ENCODE measurements around the gene ZBTB7A.
A peak's percentile ranks its signal among the peaks of the same experiment; 100 is the strongest.

ZBTB7A gene

DNA sequence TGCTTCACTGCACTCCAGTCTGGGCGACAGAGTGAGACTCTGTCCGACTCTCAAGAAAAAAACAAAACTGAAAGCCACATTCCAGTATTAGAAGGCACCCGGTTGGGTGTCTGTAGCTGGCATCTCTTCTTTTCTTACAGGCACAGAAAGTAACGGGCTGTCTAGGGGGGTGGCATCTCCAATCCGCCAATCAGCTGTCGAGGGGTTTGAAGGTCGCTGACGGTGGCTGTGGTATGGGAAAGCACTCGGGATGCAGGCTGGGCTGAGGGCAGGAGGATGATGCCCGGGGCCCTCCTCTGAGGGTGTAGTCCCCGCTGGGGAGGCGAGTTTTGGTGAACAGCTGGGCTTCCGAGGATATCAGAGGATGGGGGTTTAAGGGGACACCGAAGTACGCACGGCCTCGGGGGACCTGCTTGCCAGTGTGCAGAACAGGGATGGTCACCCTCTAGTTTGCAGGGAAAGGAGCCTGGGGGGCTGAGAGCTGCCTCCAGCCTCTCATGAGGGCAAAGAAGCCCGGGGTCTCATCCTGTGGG lies 27.0 kb upstream of the ZBTB7A start:
- no peak for DNase-seq

DNA sequence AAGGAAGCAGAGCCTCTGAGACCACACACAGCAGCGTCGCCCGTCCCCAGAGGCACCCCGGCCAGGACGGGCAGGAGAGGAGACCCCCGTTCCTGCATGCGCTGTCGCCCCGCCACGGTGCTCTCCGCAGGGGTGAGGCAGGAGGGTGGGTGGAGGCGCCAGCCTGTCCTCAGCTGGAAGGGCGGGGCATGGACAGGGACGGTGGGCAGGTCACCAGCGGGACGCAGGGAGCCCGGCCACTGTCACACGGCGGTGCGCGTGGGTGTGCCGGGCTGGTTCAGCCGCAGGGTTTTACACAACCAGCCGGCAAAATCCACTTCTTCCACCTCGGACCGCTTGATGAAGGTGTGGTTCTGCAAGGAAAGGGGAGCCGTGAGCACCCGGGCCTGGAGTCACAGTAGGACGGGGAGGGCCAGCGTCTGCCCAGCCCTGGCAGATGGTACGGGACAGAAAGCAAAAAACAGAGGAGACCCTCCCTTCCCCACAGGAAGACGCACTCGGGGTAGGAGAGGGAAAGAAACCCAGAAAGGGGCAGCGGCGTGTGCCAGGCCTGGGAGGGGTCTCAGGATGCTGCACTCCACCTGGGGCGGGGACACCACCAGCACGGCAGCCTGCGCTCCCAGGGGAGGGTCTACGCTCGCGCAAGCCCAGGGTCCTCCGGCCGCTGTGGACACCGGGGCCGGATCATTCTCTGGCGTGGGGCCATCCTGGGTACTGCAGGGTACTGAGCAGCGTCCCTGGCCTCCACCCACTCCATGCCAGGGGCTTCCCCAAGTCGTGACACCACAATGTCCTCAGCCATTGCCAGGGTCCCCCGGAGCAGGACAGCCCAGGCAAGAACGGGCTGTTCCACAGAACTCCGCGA lies 23.9 kb upstream of the ZBTB7A start:
- DNase-seq: no peak

DNA sequence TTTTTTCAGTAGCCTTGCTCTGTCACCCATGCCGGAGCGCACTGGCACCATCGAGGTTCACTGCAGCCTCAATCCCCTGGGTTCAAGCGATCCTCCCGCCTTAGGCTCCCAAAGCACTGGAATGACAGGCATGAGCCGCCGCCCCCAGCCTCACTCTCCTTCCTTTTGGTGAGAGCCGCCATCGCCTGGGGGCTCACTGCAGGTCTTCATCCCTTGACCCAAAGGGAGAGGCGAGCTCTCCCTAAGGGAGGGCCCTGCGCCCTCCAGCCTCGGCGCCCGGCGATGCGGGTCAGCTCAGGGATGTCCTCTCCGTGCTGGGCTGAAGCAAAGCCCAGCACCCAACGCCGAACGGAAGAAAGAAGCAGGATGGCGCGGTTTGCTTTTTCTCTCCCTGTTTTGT lies 23.2 kb upstream of the ZBTB7A start:
- no peak for DNase-seq

DNA sequence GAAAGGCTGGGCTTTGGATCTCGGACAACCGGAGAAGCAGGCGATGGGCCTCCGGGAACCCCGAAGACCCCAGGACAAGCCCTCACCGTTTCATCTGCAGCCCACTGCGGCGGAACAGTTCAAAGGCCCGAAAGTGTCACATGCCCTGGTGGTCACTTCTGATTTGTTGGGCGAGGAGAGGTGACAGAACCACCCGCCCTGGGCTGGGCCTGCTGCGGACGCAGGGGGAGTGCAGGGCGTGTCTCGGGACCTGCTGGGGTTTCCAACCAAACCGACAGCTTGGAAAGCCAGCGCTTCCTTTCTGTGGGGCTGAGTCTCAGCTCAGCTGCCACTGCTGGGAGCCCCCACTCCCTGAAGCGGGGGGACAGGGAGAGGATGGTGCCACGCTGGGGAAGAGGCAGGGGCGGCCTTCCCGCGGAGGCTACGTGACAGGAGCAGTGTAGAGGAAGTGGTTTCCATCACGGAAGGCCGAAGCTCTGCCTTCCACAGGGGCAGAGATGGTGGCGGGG lies 22.8 kb upstream of the ZBTB7A start:
- peak; percentile 55 for DNase-seq

DNA sequence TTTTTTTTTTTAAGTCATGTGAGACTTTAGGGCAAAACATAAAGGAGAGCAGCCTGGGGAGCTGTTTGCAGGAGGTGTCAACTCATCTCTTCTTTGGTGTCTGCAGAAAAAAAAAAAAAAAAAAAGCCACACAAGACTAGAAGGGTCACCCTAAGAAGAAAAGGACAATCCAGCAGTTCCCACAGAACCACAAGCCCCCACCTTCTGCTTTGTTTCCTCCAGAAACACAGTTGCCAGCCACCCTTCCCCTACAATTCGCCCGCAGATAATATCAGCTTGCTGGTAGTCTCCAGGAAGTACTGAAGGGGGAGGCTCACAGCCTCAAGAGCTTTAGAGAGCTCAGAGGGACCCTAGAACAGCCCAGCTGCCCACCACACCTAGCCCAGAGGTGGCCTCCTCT lies 22.3 kb upstream of the ZBTB7A start:
- DNase-seq: no peak

DNA sequence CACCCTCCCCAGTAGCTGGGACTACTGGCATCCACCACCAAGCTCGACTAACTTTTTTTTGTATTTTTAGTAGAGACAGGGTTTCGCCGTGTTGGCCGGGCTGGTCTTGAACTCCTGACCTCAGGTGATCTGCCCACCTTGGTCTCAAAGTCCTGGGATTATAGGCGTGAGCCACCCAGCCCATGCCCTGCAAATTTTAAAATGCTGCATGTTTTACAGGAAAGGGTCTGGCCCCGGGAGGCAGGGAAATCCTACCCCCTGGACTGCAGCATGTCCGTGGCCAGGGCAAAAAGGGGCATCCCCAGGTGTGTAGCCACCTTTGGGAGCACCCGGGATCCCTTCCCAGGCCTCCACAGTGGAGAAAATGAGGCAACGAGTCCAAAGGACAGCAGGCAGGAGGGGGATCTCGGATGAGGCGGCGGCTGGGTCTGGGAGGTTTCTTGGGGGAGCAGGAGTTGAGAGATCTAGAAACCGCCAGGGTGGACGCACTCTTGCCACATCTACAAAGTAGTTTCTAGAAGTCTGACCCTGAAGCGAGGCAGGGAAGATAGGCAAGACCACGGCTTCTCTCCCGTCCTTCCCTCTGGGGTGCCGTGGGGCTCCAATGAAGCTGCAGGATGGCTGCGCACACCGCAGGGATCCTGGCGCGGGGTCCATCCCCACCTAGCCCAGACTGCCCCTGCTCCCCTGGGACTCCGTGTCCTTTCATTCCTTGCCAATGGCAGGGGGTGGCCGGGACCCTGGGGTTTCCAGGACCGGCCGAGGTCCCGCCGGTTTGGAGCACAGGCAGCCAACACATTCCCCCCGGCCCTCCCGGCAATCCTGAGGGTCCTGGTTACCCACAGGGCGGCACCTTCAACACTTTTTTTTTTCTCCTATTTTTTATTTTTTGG lies 21.3 kb upstream of the ZBTB7A start:
- no peak for DNase-seq

DNA sequence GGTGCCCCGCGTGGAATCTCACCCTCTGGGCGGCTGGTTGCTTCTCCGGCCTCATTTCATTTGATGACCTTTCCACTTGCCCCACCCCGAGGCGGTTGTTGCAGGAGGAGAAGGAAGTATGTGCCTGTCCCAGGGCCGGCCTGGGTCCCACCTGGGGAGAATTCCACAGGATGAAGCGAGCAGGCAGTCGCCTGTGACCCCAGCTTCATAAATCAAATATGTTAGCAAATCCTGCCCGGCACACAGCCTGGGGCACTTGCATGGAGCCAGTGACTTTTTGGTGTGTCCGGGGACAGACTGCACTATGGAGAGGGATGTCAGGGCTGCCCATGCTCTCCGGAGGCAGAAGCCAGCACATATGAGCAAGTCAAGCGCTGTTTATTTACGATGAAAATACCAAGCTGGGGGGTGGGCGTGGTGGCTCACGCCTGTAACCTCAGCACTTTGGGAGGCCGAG lies 19.7 kb upstream of the ZBTB7A start:
- DNase-seq: no peak

DNA sequence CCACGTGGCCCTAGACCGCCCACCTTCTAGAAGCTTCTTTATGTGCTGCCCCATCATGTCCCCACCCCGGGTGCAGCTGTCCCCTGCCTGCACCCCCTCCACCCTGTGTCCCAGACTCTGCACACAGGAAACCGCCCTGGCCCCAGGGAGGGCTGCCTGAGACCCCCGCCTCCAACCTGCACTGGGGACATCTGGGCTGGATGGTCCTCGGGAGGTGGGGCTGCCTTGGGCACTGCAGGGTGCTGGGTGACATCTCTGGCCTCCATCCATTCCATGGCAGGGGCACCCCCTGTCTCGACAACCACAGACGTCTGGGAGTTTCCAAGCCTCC lies 17.8 kb upstream of the ZBTB7A start:
- no peak for DNase-seq

DNA sequence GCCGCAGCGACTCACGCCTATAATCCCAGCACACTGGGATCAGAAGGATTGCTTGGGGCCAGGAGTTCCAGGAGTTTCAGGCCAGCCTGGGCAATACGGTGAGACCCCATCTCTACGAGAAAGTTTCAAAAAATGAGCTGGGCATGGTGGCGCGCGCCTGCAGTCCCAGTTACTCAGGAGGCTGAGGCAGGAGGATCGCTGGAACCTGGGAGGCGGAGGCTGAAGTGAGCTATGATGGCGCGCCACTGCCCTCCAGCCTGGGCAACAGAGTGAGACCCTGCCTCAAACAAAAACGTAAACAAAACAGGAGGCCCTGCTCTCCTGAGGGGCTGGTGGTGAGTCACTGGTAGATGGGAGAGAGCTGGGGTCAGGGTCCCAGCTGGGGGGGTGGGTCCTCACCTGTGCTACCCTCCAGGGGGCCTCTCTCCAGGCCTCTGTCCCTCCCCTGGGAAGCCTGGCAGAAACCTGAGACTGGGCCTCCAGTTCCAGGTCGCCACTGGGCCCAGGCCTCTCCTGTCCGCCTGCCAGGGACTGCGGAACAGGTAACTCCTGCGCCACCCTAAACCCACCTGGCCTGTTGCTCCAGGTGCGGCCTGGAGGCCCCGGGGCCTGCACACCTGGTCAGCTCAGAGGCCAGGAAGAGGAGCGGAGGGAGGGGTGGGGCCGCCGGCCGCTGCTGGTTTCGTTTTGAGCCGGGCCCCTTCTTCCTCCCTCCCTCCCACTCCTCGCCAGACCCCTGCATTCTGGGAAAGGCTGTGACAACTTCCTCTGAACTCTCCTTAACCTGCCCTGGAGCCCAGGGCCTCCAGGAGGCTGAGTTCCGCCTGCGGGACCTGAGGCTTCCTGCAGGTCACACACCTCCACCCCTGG lies 17.2 kb upstream of the ZBTB7A start:
- DNase-seq: peak; percentile 28

DNA sequence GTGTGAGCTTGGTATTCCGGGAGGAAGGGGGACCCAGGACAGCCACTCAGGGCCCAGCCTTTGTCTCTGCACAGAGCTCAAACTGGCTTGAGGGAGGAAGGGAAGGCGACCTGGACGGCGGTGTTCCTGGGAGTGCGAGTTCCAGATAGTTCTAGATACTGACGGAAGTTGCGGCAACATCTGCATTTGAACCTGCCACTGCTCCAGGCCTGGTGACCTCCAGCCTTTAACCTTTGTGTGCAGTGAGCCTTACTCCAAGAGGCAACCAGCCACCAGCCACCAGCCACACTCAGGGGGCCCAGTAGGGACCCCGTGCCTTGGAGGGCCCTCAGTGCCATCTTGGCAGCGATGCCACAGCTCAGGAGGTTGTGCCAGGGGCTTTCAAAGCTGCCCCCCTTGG lies 15.5 kb upstream of the ZBTB7A start:
- DNase-seq: no peak

DNA sequence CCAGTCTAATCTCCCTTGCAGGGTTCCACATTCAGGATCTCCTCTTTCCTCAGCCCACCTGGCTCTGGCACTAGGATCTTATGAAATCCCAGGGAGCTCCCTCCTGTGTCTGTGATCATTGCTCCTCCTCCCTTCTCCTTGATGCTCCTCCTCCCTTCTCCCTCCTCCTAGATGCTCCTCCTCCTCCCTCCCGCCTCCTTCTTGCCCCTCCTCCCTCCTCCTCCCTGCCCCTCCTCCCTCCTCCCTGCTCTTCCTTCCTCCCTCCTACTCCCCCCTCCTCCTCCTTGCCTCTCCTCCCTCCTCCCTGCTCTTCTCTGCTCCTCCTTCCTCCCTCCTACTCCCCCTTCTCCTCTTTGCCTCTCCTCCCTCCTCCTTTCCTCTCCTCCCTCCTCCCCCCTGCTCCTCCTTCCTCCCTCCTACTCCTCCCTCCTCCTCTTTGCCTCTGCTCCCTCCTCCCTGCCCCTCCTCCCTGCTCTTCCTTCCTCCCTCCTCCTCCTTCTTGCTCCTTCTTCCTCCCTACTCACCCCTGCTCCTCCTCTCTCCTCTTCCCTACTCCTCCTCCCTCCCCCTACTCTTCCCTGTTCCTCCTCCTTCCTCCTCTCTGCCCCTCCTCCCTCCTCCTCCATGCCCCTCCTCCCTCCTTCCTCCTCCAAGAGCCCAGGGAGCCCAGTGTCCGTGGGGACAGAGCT lies 14.9 kb upstream of the ZBTB7A start:
- no peak for DNase-seq

DNA sequence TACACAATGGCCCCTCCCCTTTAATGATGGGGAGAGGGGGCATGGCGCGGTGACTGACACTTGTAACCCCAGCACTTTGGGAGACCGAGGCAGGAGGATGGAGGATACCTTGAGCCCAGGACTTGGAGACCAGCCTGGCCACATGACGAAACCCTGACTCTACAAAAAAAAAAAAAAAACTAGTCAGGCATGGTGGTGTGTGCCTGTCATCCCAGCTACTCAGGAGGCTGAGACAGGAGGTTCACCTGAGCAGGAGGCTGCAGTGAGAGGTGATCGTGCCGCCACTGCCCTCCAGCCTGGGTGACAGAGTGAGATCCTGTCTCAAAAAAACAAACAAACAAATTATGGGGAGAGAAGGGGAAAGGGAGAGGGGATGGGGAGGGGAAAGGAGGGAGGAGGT lies 13.8 kb upstream of the ZBTB7A start:
- no peak for DNase-seq

DNA sequence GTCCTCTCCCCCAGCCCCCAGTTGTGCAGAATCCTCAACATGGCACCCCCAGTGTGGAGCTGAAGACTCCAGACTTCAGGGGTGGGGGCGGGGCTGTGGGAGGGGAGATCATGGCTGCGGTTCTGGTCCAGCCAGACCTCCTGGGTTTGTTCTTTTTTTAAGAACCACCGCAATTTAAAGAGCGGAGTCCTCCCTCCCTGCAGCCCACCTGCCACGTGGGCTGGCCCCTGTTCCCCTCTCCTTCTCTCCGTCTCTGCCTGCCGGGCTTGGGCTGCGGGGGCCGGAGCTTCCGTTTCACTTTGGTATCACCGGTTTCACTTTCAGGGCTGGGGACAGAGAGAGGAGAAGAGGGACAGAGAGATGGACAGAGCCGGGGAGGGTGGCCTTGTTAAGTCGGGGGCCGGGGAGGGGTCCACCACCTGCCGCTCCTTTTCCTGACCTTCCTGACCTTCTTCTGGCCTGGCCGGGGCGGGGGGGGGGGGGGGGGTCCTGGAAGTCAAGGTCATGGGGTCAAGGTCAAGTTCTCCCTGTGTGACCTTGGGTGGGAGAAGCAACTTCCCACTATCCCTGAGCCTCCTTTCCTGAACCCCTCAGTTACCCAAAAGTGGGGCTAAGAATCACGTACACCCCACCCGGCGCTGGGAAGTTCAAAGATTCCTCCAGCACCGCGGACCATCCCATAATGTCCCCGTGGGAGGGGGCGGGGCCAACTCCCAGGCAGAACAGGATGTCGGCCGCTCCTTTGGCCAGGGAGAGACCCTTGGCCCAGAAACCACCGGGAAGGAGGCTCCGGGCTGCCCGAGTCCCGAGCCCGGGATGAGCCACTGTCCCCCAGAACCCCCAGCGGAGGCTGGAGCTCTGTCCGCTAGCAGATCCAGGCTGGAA lies 11.3 kb upstream of the ZBTB7A start:
- DNase-seq: peak; percentile 49

DNA sequence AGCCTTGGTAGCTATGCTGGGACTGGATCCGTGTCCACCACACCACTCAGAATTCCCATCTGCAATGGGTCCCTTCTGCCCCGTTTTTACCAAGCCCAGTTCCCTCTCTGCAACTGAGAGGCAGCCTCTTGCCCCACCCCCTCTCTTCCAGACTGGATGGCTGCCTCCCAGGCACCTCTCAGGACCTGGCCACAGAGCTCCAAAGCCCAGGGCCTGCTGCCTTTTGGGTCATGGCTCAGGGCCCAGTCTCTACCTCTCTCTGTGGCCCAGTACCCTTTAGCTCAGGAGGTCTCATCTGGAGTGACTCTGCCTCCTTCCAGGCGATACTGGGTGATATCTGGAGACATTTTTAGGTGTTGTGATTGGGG lies 10.3 kb upstream of the ZBTB7A start:
- DNase-seq: no peak

DNA sequence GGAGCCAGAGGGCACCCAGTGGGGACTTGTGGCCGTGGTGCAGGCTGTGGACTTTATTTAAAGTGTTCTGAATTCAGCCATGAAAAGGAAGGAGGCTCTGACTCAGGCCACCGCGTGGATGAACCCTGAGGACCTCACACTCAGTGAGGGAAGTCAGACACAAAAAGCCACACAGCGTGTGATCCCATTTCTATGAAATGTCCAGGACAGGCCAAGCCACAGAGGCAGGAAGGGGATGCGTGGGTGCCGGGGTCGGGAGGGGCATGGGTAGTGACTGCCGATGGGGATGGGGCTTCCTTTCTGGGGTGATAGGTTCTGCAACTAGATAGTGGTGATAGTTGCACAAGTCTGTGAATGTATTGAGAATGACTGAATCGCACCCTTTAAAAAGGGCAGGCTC lies 8.7 kb upstream of the ZBTB7A start:
- DNase-seq: no peak

DNA sequence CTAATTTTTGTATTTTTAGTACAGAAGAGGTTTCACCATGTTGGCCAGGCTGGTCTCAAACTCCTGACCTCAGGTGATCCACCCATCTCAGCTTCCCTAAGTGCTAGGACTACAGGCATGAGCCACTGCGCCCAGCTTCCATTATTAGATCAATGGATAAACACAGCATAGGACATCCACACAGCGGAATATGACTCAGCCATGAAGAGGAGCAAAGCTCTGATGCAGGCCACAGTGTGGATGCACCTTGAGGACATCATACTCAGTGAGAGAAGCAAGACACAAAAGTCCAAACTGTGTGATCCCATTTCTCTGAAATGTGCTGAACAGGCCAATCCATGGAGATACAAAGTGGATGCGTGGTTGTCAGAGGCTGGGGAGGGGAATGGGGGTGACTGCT lies 4.9 kb upstream of the ZBTB7A start:
- no peak for DNase-seq

DNA sequence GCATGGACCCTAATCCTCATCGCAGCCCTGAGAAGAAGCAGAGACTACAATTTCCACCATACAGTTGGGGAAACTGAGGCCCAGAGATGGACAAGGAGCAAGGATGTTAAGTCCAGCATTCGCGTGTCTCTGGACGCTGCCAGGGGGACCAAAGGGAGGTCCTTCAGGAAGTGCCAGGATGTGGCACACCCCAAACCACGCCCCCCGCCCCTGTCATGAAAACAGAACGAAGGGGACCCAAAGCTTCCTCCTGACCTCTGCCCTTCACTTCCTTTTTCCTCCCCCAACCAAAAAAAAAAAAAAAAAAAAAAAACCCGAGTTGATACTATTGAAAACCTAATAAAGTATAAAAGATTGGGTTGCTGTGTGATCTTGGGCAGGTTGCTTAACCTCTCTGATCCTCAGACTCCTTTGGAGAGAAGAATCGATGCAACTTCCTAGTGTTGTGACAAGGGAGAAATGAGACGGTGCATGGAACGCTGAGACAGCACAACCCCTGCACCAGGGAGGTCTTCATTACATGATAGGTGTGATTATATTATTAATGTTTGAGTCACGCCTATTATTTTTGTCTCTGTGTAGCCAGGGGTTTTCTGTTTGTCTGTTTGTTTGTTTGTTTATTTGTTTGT lies 2.7 kb upstream of the ZBTB7A start:
- no peak for DNase-seq

DNA sequence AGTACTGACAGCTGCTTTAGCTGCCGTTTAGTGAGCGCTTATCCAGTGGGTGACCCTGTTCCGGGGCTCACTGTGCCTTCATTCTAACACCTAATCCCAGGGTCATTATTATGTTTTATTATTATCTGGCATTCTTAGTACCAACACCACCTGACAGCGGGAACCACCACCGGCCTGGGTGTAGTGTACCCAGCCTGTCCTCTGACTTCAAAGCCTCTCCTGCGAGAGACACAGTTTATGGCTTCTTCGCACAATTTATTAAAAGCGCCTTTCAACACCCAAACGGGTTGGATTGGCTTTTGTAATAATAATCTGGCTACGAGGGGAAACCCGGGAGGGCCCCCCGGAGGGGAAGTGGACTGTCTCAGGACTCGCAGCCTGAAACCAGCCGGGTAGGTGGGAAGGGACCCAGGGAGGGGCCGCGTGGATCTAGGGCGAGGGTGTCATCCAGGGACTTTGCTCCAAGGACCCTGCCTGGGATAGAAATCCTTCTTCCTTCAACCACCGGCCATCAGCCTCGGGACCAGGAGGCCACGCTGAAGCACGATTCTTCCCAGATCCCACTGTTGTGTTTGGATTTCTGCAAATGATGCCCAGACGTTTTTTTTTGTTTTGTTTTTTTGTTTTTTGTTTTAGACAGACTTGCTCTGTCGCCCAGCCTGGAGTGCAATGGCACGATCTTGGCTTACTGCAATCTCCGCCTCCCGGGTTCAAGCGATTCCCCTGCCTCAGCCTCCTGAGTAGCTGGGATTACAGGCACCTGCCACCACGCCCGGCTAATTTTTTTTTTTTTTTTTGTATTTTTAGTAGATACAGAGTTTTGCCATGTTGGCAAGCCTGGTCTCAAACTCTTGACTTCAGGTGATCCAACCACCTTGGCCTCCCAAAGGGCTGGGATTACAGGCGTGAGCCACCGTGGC lies 1.6 kb upstream of the ZBTB7A start:
- peak; percentile 37 for DNase-seq

DNA sequence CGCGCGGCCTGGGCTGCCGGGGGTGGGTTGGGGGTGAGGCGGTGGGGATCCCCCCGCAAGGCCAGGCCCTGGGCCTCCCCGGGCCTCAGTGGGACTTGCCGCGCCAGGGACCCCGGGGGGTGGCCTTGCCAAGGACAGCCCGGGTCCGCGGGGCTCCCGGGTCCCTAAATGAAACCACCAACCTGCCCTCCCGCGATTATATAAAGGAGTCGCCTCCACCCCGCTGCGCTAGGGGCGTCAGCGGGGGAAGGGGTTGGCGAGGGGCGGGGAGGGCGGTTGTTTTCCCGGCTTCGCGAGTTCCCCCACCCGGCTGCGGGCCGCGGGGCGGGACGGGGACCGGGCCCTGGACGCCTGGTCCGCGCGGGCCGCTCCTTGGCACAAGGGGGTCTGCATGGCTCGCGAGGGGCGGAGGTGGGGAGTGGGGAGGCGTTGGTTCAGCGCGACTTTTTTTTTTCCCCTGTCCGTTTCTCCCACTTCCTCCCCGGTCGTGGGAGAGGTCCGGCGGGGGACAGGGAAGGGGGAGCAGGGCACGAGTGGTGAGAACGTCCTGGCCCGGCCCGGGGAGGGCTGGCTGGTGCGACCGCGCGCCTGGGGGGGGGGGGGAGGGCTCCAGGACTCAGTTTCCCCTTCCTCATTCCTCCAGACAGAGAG lies 822 bp upstream of the ZBTB7A start:
- no peak for DNase-seq
